ENCODE measurements around the gene CTNND2. TPM values are rescaled to one million over a fixed set of nuclear protein-coding genes. Genes with fewer than 3 reads are reported as not detected.

Gene CTNND2
- total RNA-seq, 2 donors from 2014 or later: not detected

- peaks cover 0 to 4% of the 10 kb centered on the region in 2 donors for H3K36me3 Mint-ChIP-seq
- DNase-seq (ENCODE audit: low spot score in 2 of 2): no peak
- H3K27ac Mint-ChIP-seq: no peak overlapping the region
- ATAC-seq: no peak
- H3K9me3 Mint-ChIP-seq: peaks cover 1 to 20% of the 10 kb centered on the region in 2 donors
Observed at GRCh38 chr5:11757661-11758060, 146.6 kb downstream of the CTNND2 start.

GRCh38 chr5:11737010-11737409, 167.2 kb downstream of the CTNND2 start:
- peaks cover 11 to 17% of the 10 kb centered on the region in 2 donors for H3K9me3 Mint-ChIP-seq
- DNase-seq (ENCODE audit: low spot score in 2 of 2): no peak
- no peak overlapping the region for H3K27ac Mint-ChIP-seq
- no peak for ATAC-seq
- no peaks in the 10 kb centered on the region for H3K36me3 Mint-ChIP-seq

- peaks cover 11 to 16% of the 10 kb centered on the region in 2 donors for H3K9me3 Mint-ChIP-seq
- H3K27ac Mint-ChIP-seq: no peak overlapping the region
- no peak for DNase-seq (ENCODE audit: low spot score in 2 of 2)
- H3K36me3 Mint-ChIP-seq: no peaks in the 10 kb centered on the region
- ATAC-seq: no peak
Observed at GRCh38 chr5:11734369-11734768, 169.9 kb downstream of the CTNND2 start.

GRCh38 chr5:11733840-11734192, 170.4 kb downstream of the CTNND2 start:
- H3K27ac Mint-ChIP-seq: no peak overlapping the region
- ATAC-seq: no peak

GRCh38 chr5:11733185-11733839, 170.9 kb downstream of the CTNND2 start:
- ATAC-seq: no peak
- Mint-ChIP-seq H3K27ac (no peak overlapping the region), H3K9me3 (peaks cover 5 to 8% of the 10 kb centered on the region in 2 donors), H3K36me3 (no peaks in the 10 kb centered on the region)
- DNase-seq (ENCODE audit: low spot score in 2 of 2): no peak

More at GRCh38 chr5:11733840-11734192, 170.4 kb downstream of the CTNND2 start:
- H3K36me3 Mint-ChIP-seq: no peaks in the 10 kb centered on the region
- no peak for DNase-seq (ENCODE audit: low spot score in 2 of 2)
- H3K9me3 Mint-ChIP-seq: peaks cover 10 to 11% of the 10 kb centered on the region in 2 donors

- H3K9me3 Mint-ChIP-seq: peaks cover 3 to 5% of the 10 kb centered on the region in 2 donors
- H3K36me3 Mint-ChIP-seq: no peaks in the 10 kb centered on the region
- ATAC-seq: no peak
- H3K27ac Mint-ChIP-seq: no peak overlapping the region
- DNase-seq (ENCODE audit: low spot score in 2 of 2): no peak
Observed at GRCh38 chr5:11724940-11725339, 179.3 kb downstream of the CTNND2 start.

GRCh38 chr5:11719888-11720481, 184.3 kb downstream of the CTNND2 start:
- Mint-ChIP-seq H3K36me3 (no peaks in the 10 kb centered on the region), H3K9me3 (peaks cover 0 to 5% of the 10 kb centered on the region in 2 donors), H3K27ac (no peak overlapping the region)
- ATAC-seq: no peak
- DNase-seq (ENCODE audit: low spot score in 2 of 2): no peak

DNA sequence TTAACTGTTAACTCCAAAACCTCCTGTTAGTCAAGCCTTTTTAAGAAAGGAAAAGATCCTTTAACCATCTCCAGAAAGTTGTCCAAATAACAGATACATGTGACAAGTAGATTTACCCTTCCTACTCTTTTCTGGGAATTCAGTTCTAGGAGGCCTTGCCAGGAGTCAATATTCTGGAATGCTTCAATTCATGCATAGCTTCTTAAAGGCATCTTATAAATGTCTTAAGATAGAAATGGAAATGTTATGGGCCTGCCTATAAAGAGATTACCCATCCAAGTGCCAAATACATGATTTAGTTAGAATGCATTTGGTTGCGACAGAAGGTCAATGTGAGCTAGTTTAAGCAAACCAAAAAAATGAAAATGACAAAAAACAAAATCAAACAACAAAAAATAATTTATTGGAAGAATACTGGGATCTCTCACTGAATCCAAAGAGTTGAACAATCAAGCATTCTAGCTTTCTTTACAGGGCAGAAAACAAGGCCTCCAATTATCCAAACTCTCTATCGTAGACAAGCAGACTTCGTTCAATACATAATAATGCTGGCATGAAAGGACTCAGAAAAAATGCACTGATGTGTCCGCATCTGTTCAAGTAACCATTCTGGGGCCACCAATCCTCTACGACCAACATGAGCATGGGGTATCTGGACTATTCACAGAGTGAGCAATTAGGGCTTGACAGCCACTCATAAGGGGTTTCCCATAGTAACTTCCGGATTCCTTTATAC, 188.6 kb downstream of the CTNND2 start:
- no peak overlapping the region for H3K27ac Mint-ChIP-seq
- ATAC-seq (no peak), DNase-seq (ENCODE audit: low spot score in 2 of 2) (no peak)
- peaks cover 0 to 5% of the 10 kb centered on the region in 2 donors for H3K9me3 Mint-ChIP-seq
- no peaks in the 10 kb centered on the region for H3K36me3 Mint-ChIP-seq

DNA sequence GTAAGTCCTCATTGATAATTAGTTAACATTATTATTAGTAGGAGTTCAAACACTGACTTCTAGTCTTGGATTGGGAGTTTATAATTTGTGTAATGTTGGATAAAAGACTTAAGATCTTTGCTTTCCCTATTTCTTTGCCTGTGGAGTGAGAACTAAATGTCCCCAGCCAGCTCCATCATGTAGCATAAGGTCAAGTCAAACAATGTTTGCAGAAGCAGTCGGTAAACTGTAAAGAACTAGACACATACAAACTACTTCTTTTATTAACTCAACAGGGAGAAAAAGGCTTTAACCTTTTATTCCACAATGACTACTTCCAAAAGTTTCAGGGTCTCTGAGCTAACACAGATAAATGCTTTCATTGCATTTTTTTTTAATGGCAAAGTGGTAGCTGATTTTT, 192.3 kb downstream of the CTNND2 start:
- Mint-ChIP-seq H3K27ac (no peak overlapping the region), H3K36me3 (no peaks in the 10 kb centered on the region)
- no peak for ATAC-seq

GRCh38 chr5:11709021-11709420, 195.2 kb downstream of the CTNND2 start:
- no peaks in the 10 kb centered on the region for H3K36me3 Mint-ChIP-seq
- no peaks in the 10 kb centered on the region for H3K9me3 Mint-ChIP-seq
- no peak overlapping the region for H3K27ac Mint-ChIP-seq
- DNase-seq (ENCODE audit: low spot score in 2 of 2) (no peak), ATAC-seq (no peak)

More for the DNA sequence above, 192.3 kb downstream of the CTNND2 start:
- no peak for DNase-seq (ENCODE audit: low spot score in 2 of 2)
- no peaks in the 10 kb centered on the region for H3K9me3 Mint-ChIP-seq

GRCh38 chr5:11704916-11705315, 199.3 kb downstream of the CTNND2 start:
- Mint-ChIP-seq H3K27ac (no peak overlapping the region), H3K36me3 (no peaks in the 10 kb centered on the region), H3K9me3 (peaks cover 4 to 8% of the 10 kb centered on the region in 2 donors)
- no peak for ATAC-seq
- DNase-seq (ENCODE audit: low spot score in 2 of 2): no peak

DNA sequence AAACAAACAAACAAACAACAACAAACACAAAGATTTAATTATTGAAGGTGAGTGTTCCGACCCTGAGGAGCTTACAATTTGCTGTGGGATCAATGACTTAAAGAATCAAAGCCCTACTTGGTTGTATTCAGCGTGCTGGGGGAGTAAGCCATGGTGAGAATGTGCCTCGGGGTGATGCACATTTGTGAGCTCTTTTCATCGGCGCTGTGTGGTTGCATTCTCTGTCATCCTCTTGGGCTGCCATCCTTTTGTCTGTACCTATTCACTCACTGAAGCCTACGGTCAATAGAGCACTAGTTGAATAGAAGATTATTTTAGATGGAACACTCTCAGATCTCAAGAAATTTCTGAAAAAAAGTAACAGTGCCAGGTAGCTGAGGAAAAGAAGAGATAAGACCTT, 203.9 kb downstream of the CTNND2 start:
- no peak overlapping the region for H3K27ac Mint-ChIP-seq
- H3K9me3 Mint-ChIP-seq: peaks cover 4 to 16% of the 10 kb centered on the region in 2 donors
- DNase-seq (ENCODE audit: low spot score in 2 of 2) (no peak), ATAC-seq (no peak)
- no peaks in the 10 kb centered on the region for H3K36me3 Mint-ChIP-seq

GRCh38 chr5:11692636-11693035, 211.6 kb downstream of the CTNND2 start:
- no peak for ATAC-seq
- peaks cover 1 to 5% of the 10 kb centered on the region in 2 donors for H3K9me3 Mint-ChIP-seq
- H3K36me3 Mint-ChIP-seq: no peaks in the 10 kb centered on the region
- no peak for DNase-seq (ENCODE audit: low spot score in 2 of 2)
- no peak overlapping the region for H3K27ac Mint-ChIP-seq

GRCh38 chr5:11687498-11687897, 216.7 kb downstream of the CTNND2 start:
- Mint-ChIP-seq H3K9me3 (peaks cover 0 to 3% of the 10 kb centered on the region in 2 donors), H3K36me3 (no peaks in the 10 kb centered on the region), H3K27ac (no peak overlapping the region)
- ATAC-seq: no peak
- no peak for DNase-seq (ENCODE audit: low spot score in 2 of 2)

DNA sequence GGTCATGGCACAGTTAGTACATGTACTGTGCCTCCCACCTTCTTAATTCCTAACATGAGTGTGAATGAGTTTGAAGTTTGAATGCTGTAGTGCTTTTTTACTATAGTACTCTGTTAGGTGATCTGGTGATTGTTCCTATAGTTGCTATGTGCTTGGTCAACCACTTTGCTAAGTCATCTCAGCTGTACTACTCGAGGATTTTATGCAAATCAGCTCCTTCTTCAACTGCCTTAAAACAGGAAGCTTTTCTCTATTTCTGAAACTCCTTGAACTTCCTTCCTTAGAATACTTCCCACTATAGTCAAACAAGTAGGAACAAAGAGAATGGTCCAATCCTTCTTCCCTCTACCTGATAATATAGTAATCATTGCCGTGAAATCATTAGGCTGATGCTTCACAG, 219.6 kb downstream of the CTNND2 start:
- H3K9me3 Mint-ChIP-seq: peaks cover 12 to 13% of the 10 kb centered on the region in 2 donors
- ATAC-seq (no peak), DNase-seq (ENCODE audit: low spot score in 2 of 2) (no peak)
- H3K27ac Mint-ChIP-seq: no peak overlapping the region
- H3K36me3 Mint-ChIP-seq: peaks cover 0 to 3% of the 10 kb centered on the region in 2 donors

DNA sequence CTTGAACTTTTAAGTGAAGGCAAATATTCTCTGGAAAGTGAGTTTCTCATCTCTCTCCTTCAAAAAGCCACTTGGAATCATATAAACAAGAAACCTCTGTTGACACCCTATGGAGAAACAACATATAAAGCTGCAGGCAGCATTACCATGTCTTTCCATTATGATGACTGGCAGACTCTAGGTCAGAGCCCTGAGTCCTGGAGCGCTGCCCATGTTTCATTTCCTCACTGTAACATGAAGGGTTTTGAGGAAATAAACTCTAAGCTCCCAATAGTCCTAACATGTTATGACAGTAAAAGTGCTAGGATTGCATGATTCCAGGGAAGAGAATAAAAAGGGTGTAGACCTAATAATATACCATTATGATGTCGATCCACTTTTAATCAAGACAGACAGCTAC, 220.6 kb downstream of the CTNND2 start:
- Mint-ChIP-seq H3K9me3 (peaks cover 12 to 14% of the 10 kb centered on the region in 2 donors), H3K27ac (no peak overlapping the region), H3K36me3 (peaks cover 0 to 5% of the 10 kb centered on the region in 2 donors)
- DNase-seq (ENCODE audit: low spot score in 2 of 2) (no peak), ATAC-seq (no peak)

DNA sequence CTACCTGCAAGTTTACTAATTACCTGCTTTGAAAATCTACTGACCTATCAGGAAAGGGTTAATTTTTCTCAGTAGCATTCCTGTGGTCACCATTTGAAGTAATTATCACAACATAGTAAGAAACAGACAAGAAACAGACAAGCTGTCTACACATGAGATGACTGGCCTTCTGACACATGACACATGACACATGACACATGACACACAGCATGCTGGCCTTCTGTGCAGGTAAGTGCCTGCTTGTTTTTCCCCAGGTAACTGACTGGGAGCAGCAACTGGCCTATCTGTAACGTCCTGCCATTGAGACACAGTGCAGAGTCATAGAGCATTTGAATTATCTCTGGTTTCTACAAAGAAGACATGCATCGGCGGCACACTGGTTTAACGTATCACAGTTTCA, 222.4 kb downstream of the CTNND2 start:
- DNase-seq (ENCODE audit: low spot score in 2 of 2) (no peak), ATAC-seq (no peak)
- H3K9me3 Mint-ChIP-seq: peaks cover 9 to 14% of the 10 kb centered on the region in 2 donors
- H3K36me3 Mint-ChIP-seq: peaks cover 0 to 5% of the 10 kb centered on the region in 2 donors
- H3K27ac Mint-ChIP-seq: no peak overlapping the region
